ENCODE results near the gene NPEPL1.

Gene NPEPL1

GRCh38 chr20:58658760-58659159, 33.8 kb upstream of the NPEPL1 start:
- DNase-seq = no peak

GRCh38 chr20:58659841-58660240, 32.8 kb upstream of the NPEPL1 start:
- DNase-seq = no peak

DNA sequence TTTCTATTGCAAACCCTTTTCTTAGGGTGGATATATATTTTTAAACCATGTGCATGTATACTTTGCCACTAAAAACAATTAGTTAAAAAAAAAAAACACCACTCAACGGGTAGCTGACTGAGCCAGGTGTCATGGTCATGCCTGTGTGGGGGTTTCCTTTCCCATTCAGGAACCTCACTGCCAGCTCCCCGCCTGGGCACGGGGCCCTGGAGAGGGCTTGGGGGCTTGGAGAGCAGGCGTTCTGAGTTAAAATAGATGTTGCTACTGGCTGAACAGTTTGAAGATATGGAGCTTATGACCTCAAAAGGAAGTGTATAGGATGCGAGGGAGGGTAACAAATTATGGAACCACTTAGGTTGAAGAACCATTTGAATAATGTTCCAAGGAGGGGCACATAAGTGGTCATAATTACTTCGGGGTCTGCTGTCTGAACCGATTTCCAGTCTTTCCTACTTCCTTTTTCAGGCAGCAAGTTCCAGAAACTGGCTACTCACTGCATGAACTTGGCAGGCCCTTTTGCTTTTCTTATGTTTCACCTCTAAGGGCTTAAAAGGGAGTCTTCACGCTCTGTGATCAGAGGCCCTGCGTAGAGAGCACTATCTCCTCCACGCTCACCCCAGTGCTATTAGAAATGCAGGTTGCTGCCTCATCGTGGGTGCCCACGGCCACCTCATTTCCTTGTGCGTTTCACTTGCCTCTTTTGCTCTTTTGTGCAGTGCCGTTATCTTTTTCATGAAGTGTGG, 31.6 kb upstream of the NPEPL1 start:
- no peak for DNase-seq

DNA sequence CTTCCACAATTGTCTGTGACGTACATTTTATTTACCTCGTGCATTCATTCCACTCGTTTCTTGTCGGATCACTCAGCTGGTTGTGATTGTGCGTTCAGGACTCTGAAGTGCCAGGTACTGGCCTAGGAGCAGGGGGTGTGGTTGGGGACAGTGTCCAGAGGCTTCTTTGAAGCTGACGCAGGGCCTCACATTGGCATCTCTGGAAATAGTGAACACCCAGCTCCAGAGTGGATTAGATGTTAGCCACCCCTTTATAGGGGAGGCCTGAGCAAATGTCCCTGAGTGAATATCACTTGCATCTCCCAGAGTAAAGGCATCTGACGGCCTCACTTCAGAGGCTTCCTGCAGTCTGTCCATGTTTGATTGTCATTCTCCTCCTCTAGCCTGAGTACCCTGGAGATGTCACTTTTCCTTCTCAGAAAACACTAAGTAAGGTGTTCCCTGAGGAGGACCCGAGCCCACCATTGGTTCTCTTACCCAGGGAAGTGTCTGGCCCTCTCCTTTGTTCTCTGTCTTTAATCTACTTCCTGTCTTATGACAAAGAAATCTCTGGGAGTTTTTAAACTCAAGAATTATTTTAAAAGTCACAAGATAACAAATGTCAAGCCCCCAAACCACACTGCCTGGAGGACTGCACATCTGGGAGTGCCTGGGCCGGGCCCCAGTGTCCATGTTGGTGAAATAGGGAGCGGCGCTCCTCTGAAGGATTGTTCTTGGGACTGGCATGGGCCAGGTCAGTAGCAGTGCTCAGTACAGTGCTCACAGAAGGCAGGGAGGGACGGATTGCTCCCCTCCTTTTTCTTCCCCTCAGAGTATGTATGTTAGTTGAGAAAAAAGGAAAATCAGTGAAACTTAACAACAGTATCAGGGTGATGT, 30.8 kb upstream of the NPEPL1 start:
- no peak for DNase-seq

DNA sequence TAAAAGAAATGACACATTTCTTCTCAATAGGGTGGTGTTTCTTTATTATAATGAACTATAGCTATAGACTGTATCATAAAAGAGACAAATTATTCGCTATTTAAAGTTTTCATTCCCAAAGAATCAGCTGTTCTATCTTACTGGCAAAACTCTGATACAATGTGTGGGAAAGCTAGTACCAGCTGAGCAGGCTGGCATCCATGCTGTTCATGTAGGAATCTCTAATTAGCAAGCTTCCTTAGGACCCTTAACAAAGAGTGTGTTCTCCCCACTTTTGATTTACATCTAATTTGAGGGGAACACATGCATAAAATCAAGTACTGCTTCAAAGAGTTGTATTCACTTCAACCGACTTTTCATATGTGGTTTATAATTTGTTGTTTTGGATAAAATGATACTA, 28.3 kb upstream of the NPEPL1 start:
- no peak for DNase-seq

DNA sequence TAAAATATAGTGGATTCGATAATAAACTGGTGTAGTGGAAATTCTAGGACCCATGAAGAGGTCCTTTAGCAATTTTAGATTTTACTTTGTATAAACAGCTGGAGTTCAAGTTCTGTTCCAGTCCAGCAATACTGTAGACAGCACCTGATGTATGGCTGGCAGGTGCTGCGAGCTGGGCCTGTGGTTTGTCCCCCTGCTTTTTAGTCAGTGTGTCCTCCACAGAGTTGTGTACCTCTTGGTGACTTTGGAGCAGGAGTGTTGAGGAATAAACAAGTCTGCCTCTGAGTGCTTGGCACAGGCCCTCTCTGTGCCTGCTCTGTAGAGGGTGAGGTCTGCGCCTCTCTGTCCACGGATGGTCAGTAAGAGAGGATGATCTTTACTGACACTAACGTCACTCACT, 27.7 kb upstream of the NPEPL1 start:
- DNase-seq = no peak

DNA sequence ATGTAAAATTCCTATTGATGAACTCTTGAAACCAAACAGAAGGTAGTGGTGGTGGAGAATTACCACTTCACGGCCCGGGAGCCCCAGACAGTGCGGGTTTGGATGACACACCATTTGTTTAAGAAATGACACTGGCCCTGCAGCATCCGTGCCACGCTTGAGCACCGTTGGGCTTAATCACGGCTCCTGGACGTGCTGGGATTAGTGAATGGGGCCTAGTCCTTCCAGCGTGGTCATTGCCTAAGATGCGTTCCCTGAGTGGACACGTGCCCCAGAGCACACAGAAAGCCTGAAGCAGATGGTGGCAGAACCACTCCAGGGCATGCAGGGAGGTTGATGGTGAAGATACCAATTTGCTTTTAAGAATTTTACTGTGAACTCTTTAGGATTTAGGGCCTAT, 27.0 kb upstream of the NPEPL1 start:
- DNase-seq = no peak

GRCh38 chr20:58666702-58667101, 25.9 kb upstream of the NPEPL1 start:
- peak in 1 of 4 experiments; percentile 15 for DNase-seq

GRCh38 chr20:58667975-58668374, 24.6 kb upstream of the NPEPL1 start:
- DNase-seq = no peak

GRCh38 chr20:58668901-58669286, 23.7 kb upstream of the NPEPL1 start:
- no peak for DNase-seq

DNA sequence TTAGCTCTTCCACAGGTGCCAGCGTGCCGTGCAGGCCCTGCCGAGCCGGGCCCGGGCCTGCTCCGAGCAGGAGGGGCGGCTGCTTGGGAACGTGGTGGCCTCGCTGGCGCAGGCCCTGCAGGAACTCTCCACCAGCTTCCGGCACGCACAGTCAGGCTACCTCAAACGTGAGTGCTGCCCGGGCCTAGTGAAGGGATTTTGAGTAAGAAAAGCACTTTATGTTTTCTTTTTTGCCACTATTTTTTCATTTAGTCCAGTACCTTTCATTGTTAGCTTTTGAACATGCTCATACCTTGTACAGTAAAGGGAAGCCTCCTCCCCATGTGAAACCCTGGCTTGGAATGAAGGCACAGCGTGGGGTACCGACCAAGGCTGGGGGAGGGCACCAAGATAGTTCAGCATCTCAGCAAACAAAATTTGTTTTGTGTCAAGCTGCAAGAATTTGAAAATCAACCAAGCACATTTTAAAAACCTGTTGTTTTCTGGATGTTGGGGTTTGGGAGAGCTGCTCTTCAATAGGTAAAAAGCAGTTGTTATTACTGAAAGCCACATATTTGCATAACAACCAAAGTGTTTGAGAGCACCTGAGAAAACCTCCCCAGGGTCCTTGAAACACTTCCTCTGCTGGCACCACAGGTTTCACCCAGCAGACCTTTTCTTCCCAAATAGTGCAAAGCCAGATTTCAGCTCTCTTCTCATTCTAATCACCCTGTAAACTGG, 23.2 kb upstream of the NPEPL1 start:
- DNase-seq = no peak

DNA sequence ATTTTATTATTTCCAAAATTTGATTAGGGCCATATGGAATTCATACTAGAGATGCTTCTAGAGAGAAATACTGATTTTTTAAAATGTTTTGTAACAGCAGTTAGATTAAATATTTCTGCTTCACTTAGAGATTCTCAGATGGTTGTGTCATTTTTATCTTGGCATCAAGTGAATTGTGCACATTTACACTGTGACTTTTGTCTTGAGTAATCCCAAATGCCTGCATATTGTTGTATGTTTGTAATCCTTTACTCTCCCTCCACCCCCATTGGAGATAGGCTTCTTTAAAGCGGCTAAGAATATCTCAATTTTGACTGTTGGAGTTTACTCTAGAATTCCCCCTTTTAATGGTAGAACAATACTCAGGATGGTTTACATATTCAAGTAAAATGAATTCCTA, 22.5 kb upstream of the NPEPL1 start:
- DNase-seq = no peak

DNA sequence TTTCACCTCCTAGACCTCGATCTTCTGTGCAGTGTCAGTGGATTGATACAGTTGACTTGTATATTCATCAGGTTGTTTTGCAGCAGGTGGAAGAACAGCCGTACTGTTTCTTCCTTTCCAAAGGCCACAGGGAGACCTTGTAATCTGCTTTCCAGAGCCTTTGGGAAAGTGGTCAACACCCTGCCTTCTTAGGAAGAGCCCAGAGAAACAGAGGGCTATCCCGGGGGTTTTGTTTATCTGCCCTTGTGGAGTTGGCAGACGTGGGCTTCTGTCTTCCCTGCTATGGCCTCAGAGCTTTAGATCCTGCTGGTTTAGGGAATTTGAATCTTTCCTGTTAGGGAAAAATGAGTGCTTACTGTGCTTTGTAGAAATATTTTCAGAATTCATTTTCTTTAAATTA, 21.9 kb upstream of the NPEPL1 start:
- DNase-seq = no peak

DNA sequence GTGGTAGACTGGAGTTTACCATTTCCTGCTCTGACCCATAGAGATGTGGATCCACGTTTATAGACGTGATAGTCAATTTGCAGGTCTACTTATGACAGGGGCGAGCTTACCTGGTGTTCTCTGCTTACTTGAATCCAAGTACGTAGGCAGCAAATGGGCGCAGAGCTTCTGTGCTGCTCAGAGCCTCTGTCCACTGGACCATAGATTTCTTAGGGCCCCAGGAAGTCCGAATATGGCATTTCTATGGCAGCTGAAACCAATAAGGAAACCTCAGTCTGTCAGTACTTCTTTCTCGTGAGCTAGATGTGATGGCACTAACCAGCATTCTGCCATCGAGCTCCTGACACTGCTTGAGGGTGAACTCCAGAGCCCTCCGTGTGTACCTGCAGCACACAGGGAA, 19.5 kb upstream of the NPEPL1 start:
- DNase-seq = no peak

DNA sequence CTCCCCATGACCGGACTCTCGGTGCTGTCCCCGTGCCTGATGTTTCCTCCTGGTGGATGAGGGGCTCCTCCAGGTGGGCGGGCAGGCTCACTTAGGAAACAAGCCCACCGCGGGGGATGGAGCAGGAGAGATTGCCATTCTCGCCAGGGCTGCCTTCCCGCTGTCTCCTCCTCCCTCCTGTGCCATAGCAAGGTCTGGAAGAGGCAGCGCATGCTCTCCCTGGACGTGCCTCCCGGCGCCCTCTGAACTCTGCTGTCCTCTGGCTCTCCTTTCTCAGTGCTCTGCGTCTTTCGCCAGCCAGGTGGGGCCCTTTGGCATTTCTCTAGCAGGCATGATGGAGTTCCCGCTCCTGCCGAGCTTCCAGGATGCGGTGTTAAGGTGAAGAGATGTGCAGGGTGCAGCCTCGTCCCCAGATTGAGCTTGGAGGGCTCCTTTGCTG, 17.4 kb upstream of the NPEPL1 start:
- no peak for DNase-seq

DNA sequence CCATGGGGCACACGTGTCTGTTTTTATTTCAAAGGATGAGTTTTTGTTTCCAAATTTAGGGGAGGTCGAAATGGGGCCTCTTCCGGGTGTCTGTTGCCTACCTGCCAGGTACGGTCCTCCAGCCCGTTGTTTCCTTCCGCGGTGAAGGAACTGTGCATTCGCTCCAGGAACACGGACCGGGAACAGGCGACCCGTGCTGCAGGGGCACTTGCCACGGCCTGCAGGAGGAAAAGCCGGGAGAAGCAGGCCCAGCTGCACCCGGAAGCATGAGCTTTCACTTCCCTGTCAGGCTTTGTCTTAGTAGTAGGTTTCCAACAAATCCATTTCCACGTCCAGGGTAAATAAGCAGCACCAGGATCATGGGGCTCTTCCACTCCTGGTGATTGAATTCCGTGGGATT, 17.0 kb upstream of the NPEPL1 start:
- no peak for DNase-seq

DNA sequence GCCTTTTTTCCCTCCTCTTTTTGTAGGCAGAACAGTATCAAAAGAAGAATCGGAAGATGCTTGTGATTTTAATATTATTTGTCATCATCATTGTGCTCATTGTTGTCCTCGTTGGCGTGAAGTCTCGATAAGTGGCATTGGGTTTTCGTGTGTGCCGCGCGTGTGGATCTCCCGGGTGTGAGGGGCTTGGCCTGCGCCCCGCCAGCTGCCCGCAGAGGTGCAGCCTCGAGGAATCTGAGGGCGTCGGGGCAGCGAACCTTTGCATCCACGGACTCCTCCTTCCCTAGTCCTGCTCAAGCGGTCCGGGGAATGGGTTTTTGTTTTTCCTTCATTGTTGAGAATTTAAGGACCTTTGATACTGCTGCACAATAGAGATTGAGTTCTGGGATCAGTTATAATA, 16.4 kb upstream of the NPEPL1 start:
- DNase-seq = no peak

GRCh38 chr20:58677079-58677604, 15.5 kb upstream of the NPEPL1 start:
- DNase-seq = no peak

DNA sequence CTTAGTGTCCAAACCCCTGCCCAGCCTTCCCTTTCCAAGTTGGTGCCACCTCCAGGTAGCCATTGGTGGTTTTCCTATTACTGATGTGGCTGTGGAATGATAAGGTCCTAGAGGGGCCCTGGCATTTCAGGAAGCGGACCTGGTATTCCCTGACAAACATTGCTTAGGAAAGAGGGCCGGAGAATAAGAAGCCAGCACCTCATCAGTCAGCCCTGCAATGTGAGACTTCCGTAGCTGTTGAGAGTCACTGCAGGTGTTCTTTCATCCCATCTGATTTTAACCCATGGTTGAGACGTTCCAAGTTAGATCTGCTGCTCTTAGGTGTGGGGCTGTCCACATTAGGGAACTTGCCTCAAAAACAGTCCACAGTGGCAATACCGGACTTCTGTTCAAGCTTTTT, 14.8 kb upstream of the NPEPL1 start:
- no peak for DNase-seq

DNA sequence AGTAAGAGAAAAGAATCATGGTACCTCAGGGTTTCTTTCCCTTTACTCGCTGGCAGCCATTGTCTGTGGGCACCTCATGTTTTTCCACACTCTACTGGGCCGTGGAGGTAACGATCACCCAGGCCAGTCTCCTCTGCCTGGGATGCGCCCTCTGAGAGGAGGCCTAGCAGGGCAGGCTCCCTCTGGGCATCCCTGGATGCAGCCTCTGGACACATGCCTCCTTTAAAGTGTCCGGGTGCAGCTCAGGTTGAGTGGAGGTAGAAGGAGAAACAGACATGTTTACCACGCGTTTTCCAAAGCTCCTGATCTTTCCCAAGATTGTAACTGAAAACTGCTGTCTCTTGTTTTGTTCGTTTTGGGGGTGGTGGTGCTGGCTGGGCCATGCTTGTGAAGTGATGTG, 13.8 kb upstream of the NPEPL1 start:
- DNase-seq = no peak

- DNase-seq = no peak
Measured at GRCh38 chr20:58682656-58683531, 9.7 kb upstream of the NPEPL1 start.

DNA sequence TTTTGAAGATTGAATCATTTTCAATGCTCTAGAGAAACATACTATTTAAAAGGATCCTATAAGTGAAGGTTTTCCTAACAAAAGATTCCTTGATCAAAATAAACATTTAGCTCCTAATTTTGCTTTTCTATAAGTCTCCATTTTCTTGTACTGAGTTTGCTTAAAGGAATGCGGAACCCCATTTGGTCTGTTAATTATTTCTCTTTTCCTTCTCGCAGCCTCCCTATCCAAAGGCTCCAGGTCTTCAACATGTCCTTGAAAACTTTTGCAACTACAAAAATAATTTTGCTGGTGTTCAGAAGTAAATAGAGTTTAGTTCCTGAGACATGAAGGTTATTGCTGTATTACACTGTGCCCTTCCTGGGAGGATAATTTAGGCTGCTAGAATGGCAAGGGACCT, 8.3 kb upstream of the NPEPL1 start:
- no peak for DNase-seq

Measured in suppressor macrophage (primary cell).